ENCODE results near the gene RRP8. TPM values are rescaled to one million over a fixed set of nuclear protein-coding genes. Genes with fewer than 3 reads are reported as not detected.

The RRP8 gene
- 9.2 and 12.1 TPM in 2 replicates for total RNA-seq
- polyA plus RNA-seq: 12.6 and 13.2 TPM in 2 replicates
- polyA plus RNA-seq (2012): 10.3 and 15.2 TPM in 2 replicates
- polyA minus RNA-seq (ENCODE audit: low replicate concordance): 5.9 and 12.7 TPM in 2 replicates

DNA sequence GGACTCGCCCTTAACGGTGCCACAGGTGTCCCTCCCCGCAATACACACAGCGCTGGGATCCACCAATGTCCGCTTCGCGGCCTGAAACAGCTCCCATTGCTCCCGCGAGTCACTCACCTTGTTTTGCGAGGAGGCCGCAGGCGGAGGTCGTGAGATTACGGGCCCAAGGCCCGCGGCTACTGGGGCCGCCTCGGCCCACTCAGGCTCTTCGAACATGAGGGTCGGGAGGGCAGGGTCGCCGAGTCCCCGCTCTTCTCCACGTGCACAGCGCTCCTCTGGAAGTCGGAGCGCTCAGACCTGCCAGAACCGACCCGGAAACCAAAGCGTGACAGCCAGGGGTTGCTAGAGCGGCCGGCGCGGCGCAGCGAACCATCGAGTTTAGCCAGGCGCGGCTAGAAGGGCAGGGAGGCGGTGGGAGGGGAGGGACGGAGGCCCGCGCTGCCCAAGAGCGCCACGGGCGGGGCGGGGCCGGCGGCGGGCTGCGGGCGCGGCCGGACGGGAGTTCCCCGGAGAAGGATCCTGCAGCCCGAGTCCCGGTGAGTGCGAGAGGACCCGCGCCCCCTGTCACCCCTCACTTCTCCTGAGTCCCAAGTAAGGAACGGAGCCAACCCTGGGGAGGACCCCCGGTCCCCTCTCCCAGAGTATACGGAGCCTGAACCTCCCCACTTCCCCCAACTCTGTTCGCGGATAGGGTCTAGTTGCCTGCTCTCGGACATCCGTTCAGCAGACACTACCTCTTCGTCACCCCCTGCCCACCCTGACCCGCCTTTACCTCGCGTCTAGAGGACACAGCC lies at the start of gene RRP8, which contains the start of gene ILK:
Gene RRP8 (minus strand): TSS at position 330 of the 794 bp plus-strand sequence. CDS start 114 bp downstream, at position 216.
Gene ILK (plus strand): TSS at position 488 of the 794 bp plus-strand sequence. CDS start 498 bp downstream, outside the sequence.
- TF ChIP-seq CTCF (conservative IDR thresholded peaks at IDR 0.05 in 1 of 2, IDR thresholded peaks at IDR 0.05 in 1 of 2; ENCODE audit: low read depth in 1 of 2, low read length in 2 of 2) (peak; percentile 12 to 30), EZH2 (IDR thresholded peaks at IDR 0.05; ENCODE audit: low read length, missing control alignments) (no peak)
- Histone ChIP-seq H3K36me3 (ENCODE audit: control insufficient read depth, insufficient read depth, low read length) (peaks cover 21% of the 10 kb centered on the region), H3K9me3 (ENCODE audit: control insufficient read depth, insufficient read depth, low read depth, low read length) (no peaks in the 10 kb centered on the region), H3K27me3 (ENCODE audit: control insufficient read depth, insufficient read depth, low read length) (no peaks in the 10 kb centered on the region), H3K27ac (ENCODE audit: insufficient read depth, low read length) (peak within 1 kb of the TSS; percentile 92), H2AFZ (ENCODE audit: low read length) (peak within 1 kb of the TSS; percentile 87), H3K4me3 (replicated peaks in 1 of 4; ENCODE audit: control extremely low read depth in 1 of 4, insufficient read depth in 1 of 4, low read depth in 3 of 4, low read length in 4 of 4) (peak within 1 kb of the TSS; percentile 84 to 98 (median 94)), H4K20me1 (ENCODE audit: control insufficient read depth, extremely low read depth, insufficient read depth, low read length) (no peaks in the 10 kb centered on the region), H3K4me1 (ENCODE audit: control insufficient read depth, extremely low read depth, insufficient read depth, low read length) (peaks cover 20% of the 10 kb centered on the region), H3K79me2 (ENCODE audit: control insufficient read depth, insufficient read depth, low read length) (peaks cover 75% of the 10 kb centered on the region), H3K9ac (ENCODE audit: insufficient read depth, low read length) (peak within 1 kb of the TSS; percentile 79), H3K4me2 (ENCODE audit: extremely low read depth, insufficient read depth, low read length) (peak within 1 kb of the TSS; percentile 98)
- peak; percentile 87 for DNase-seq (ENCODE audit: low read depth in 2 of 2)

GRCh38 chr11:6653097-6653496 lies 49.7 kb upstream of the RRP8 start:
- H4K20me1 ChIP-seq (ENCODE audit: control insufficient read depth, extremely low read depth, insufficient read depth, low read length): no peaks in the 10 kb centered on the region
- H3K4me1 ChIP-seq (ENCODE audit: control insufficient read depth, extremely low read depth, insufficient read depth, low read length): no peaks in the 10 kb centered on the region
- no peaks in the 10 kb centered on the region for H3K9me3 ChIP-seq (ENCODE audit: control insufficient read depth, insufficient read depth, low read depth, low read length)
- H3K9ac ChIP-seq (ENCODE audit: insufficient read depth, low read length): no peak overlapping the region
- no peaks in the 10 kb centered on the region for H3K79me2 ChIP-seq (ENCODE audit: control insufficient read depth, insufficient read depth, low read length)
- no peaks in the 10 kb centered on the region for H3K36me3 ChIP-seq (ENCODE audit: control insufficient read depth, insufficient read depth, low read length)
- DNase-seq (ENCODE audit: low read depth in 2 of 2): no peak
- peaks cover 37% of the 10 kb centered on the region for H3K27me3 ChIP-seq (ENCODE audit: control insufficient read depth, insufficient read depth, low read length)
- no peak overlapping the region for H3K4me3 ChIP-seq (replicated peaks in 1 of 4; ENCODE audit: control extremely low read depth in 1 of 4, insufficient read depth in 1 of 4, low read depth in 3 of 4, low read length in 4 of 4)
- no peak for TF ChIP-seq CTCF (conservative IDR thresholded peaks at IDR 0.05 in 1 of 2, IDR thresholded peaks at IDR 0.05 in 1 of 2; ENCODE audit: low read depth in 1 of 2, low read length in 2 of 2)
- TF ChIP-seq EZH2 (IDR thresholded peaks at IDR 0.05; ENCODE audit: low read length, missing control alignments): no peak
- H2AFZ ChIP-seq (ENCODE audit: low read length): no peak overlapping the region
- no peak overlapping the region for H3K4me2 ChIP-seq (ENCODE audit: extremely low read depth, insufficient read depth, low read length)
- H3K27ac ChIP-seq (ENCODE audit: insufficient read depth, low read length): no peak overlapping the region

- Histone ChIP-seq H3K4me2 (ENCODE audit: extremely low read depth, insufficient read depth, low read length) (no peak overlapping the region), H3K9ac (ENCODE audit: insufficient read depth, low read length) (no peak overlapping the region), H2AFZ (ENCODE audit: low read length) (no peak overlapping the region), H3K4me1 (ENCODE audit: control insufficient read depth, extremely low read depth, insufficient read depth, low read length) (peaks cover under 1% of the 10 kb centered on the region), H3K27me3 (ENCODE audit: control insufficient read depth, insufficient read depth, low read length) (peaks cover 37% of the 10 kb centered on the region), H3K36me3 (ENCODE audit: control insufficient read depth, insufficient read depth, low read length) (no peaks in the 10 kb centered on the region), H3K27ac (ENCODE audit: insufficient read depth, low read length) (no peak overlapping the region), H3K79me2 (ENCODE audit: control insufficient read depth, insufficient read depth, low read length) (no peaks in the 10 kb centered on the region), H4K20me1 (ENCODE audit: control insufficient read depth, extremely low read depth, insufficient read depth, low read length) (no peaks in the 10 kb centered on the region), H3K9me3 (ENCODE audit: control insufficient read depth, insufficient read depth, low read depth, low read length) (no peaks in the 10 kb centered on the region), H3K4me3 (replicated peaks in 1 of 4; ENCODE audit: control extremely low read depth in 1 of 4, insufficient read depth in 1 of 4, low read depth in 3 of 4, low read length in 4 of 4) (no peak overlapping the region)
- DNase-seq (ENCODE audit: low read depth in 2 of 2): no peak
- TF ChIP-seq EZH2 (IDR thresholded peaks at IDR 0.05; ENCODE audit: low read length, missing control alignments): no peak
- TF ChIP-seq CTCF (conservative IDR thresholded peaks at IDR 0.05 in 1 of 2, IDR thresholded peaks at IDR 0.05 in 1 of 2; ENCODE audit: low read depth in 1 of 2, low read length in 2 of 2): no peak
Observed at GRCh38 chr11:6652182-6652581, 48.8 kb upstream of the RRP8 start.
